ENCODE results near the gene KDM6A. TPM values are rescaled to one million over a fixed set of nuclear protein-coding genes. Genes with fewer than 3 reads are reported as not detected.
"Not testable (repeated sequence)": the region's sequence is repeated elsewhere in the genome, so short reads cannot be mapped to it uniquely, and the experiment has no call there.

KDM6A gene
- total RNA-seq, 1 donor from 2014 or later, result 8.5 TPM

DNA sequence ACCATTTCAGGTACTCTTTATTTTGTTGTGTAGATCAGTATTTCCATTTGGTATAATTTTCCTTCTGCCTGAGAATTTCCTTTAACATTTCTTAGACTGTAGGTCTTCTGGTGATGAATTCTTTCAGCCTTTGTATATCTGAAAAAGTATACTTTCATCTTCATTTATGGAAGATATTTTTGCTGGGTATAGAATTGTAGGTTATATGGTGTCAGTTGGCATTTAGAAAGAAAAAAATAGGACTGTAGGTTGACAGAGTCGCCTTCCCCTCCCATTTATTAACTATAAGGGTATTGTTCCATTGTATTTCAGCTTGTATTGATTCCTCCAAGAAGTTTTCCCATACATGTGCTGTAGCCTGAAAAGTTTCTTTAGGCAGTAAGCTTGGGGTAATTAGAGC, 71.9 kb downstream of the KDM6A start:
- TF ChIP-seq CTCF (conservative IDR thresholded peaks at IDR 0.05; ENCODE audit: low read depth, low read length), result no peak
- no peak for DNase-seq (ENCODE audit: low read depth)
- no peak overlapping the region for H3K4me3 ChIP-seq (ENCODE audit: low read depth, low read length)

DNA sequence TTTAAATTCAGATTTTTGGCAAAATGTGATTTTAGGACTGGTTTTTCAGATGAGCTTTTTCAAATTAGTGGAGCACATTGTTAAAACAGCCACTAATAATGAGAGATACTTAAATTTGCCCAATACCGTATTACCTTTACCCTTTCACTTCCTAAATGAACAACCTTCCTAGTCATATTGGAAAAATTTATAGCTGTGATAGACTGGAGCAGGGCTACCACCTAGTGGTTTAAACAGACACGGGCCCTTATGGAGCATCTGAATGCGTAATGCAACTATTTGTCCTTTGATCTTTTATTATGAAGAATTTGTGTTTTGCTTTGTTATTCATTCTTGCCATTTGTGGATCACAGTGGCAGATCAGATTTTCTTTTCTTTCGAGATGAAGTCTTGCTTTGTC, 72.7 kb downstream of the KDM6A start:
- no peak for DNase-seq (ENCODE audit: low read depth)
- TF ChIP-seq CTCF (conservative IDR thresholded peaks at IDR 0.05; ENCODE audit: low read depth, low read length), result peak; percentile 40
- no peak overlapping the region for H3K4me3 ChIP-seq (ENCODE audit: low read depth, low read length)

GRCh38 chrX:44946771-44947170, 73.8 kb downstream of the KDM6A start:
- DNase-seq (ENCODE audit: low read depth), result no peak
- TF ChIP-seq CTCF (conservative IDR thresholded peaks at IDR 0.05; ENCODE audit: low read depth, low read length), result no peak
- no peak overlapping the region for H3K4me3 ChIP-seq (ENCODE audit: low read depth, low read length)

GRCh38 chrX:44947995-44948394, 75.0 kb downstream of the KDM6A start:
- no peak for TF ChIP-seq CTCF (conservative IDR thresholded peaks at IDR 0.05; ENCODE audit: low read depth, low read length)
- H3K4me3 ChIP-seq (ENCODE audit: low read depth, low read length), result no peak overlapping the region
- no peak for DNase-seq (ENCODE audit: low read depth)

DNA sequence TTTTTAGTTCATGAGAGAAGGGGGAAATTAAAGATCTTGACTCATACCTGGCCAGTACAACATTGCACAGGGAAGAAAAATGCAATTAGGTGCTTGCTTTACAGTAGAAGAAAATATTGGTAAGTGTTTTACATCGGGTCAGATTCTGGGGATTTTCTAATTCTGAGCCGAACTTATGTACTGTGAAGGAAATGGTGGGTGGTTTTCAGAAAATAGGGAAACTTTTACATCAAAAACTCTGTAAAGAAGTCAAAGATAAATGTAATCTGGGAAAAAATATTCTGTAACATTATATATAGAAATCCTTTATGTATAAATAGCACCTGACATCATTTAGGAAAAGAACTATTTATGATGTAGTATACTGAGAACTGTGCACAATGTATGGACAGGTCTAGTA, 75.4 kb downstream of the KDM6A start:
- no peak for DNase-seq (ENCODE audit: low read depth)
- H3K4me3 ChIP-seq (ENCODE audit: low read depth, low read length), result no peak overlapping the region
- no peak for TF ChIP-seq CTCF (conservative IDR thresholded peaks at IDR 0.05; ENCODE audit: low read depth, low read length)

GRCh38 chrX:44949125-44949524, 76.1 kb downstream of the KDM6A start:
- TF ChIP-seq CTCF (conservative IDR thresholded peaks at IDR 0.05; ENCODE audit: low read depth, low read length), result no peak
- H3K4me3 ChIP-seq (ENCODE audit: low read depth, low read length), result no peak overlapping the region
- no peak for DNase-seq (ENCODE audit: low read depth)

DNA sequence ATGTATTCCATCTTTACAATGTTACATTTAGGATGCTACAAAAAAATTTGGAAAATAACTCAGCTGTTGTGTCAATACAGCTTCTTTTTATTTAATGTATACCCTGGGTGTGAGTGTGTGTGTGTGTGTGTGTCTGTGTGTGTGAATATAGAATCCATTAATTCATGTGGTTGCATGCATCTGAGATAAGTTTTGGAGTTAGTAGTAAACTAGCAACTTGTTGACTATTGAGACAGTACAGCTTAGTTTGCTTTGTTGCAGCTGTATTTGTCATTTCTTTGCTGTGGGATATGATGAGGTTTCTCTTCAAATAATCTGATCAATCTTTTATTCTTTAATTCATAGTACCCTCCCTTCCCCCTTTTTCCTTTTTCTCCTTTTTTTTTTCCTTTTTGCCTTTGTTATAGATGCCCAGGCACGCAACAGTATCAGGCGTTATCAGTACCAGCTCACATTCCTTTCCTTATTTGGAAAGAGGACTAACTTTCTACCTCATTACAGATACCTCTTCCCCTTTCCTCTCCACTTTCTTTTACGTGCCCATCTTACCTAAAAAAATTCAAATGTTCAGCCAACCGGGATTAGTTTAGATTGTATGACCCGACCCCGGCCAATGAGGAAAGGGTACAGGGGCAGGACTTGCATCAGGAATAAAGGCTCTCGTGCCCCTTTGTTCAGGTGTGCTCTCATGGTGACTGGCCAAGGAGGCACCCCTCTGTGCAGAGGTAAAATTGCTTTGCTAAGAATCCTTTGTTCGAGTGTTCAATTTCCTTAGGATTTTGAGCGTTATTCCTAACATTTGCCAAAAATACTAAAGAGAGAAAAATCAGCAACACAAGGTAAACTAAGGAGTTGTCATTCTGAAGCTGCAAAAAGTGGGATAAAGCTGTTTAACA, 77.7 kb downstream of the KDM6A start:
- not testable (repeated sequence) for H3K4me3 ChIP-seq (ENCODE audit: low read depth, low read length); DNase-seq (ENCODE audit: low read depth)
